WTC11 (cell line): ENCODE data around the gene KCNC3. TPM values are rescaled to one million over a fixed set of nuclear protein-coding genes. Genes with fewer than 3 reads are reported as not detected.

Source experiments
- ATAC-seq: fragments of 200-7000 bp; cut with Tn5 transposase; 2 replicates; pipeline ENCODE4 v1.10.0; 2021; ENCODE audit warnings: mild to moderate bottlenecking, moderate library complexity
- CTCF ChIA-PET: fragments of 300-600 bp; sonication (Branson Sonifier 250); formaldehyde crosslinking; loops from one replicate; lab custom pipeline; 2021; ENCODE audit warnings: antibody characterized with exemption; lab: Charles Lee
- POLR2A ChIA-PET: fragments of 350-600 bp; sonication (Branson Sonifier 250); formaldehyde crosslinking; loops from one replicate; lab custom pipeline; 2021; ENCODE audit warnings: antibody characterized with exemption; lab: Charles Lee
- DNase-seq: peaks from one replicate; pipeline ENCODE4 v3.0.0; 2021; ENCODE audit warnings: low spot score
- H3K27ac Mint-ChIP-seq: 2 replicates; pipeline ENCODE4 v1.8.0; 2021; ENCODE audit warnings: mixed read lengths
- H3K27me3 Mint-ChIP-seq: 2 replicates; pipeline ENCODE4 v1.8.0; 2021; ENCODE audit warnings: low read depth, mild to moderate bottlenecking, moderate library complexity, mixed read lengths
- H3K36me3 Mint-ChIP-seq: 2 replicates; pipeline ENCODE4 v1.8.0; 2021; ENCODE audit warnings: mixed read lengths
- H3K4me1 Mint-ChIP-seq: 2 replicates; pipeline ENCODE4 v1.8.0; 2022; ENCODE audit warnings: mixed read lengths
- H3K4me3 Mint-ChIP-seq: 2 replicates; pipeline ENCODE4 v1.8.0; 2021; ENCODE audit warnings: mild to moderate bottlenecking, moderate library complexity, mixed read lengths
- H3K9me3 Mint-ChIP-seq: 2 replicates; pipeline ENCODE4 v1.8.0; 2021; ENCODE audit warnings: mixed read lengths
- AFF4 ChIP-seq: sonication (generic); formaldehyde crosslinking; IDR thresholded peaks from 2 replicates; pipeline ENCODE4 v1.8.1; 2023; ENCODE audit warnings: mild to moderate bottlenecking, missing genetic modification reagents, borderline replicate concordance
- CREM ChIP-seq: sonication (generic); formaldehyde crosslinking; IDR thresholded peaks from 2 replicates; pipeline ENCODE4 v1.8.1; 2022; ENCODE audit warnings: mild to moderate bottlenecking, missing genetic modification reagents, moderate library complexity
- E2F5 ChIP-seq: sonication (generic); formaldehyde crosslinking; IDR thresholded peaks from 2 replicates; pipeline ENCODE4 v1.8.1; 2022; ENCODE audit warnings: mild to moderate bottlenecking, moderate library complexity, missing genetic modification reagents
- EMX1 ChIP-seq: fragments of 250-450 bp; sonication (Bioruptor Pico); IDR thresholded peaks from 2 replicates; pipeline ENCODE4 v1.8.0; 2021; ENCODE audit warnings: mild to moderate bottlenecking
- FOXK1 ChIP-seq: sonication (generic); formaldehyde crosslinking; IDR thresholded peaks from 2 replicates; pipeline ENCODE4 v1.8.0; 2022; ENCODE audit warnings: mild to moderate bottlenecking, moderate library complexity, missing genetic modification reagents
- FOXP4 ChIP-seq: sonication (generic); formaldehyde crosslinking; IDR thresholded peaks from 2 replicates; pipeline ENCODE4 v1.8.0; 2022; ENCODE audit warnings: mild to moderate bottlenecking, missing genetic modification reagents
- MAX ChIP-seq: sonication (generic); formaldehyde crosslinking; IDR thresholded peaks from 2 replicates; pipeline ENCODE4 v1.8.0; 2022; ENCODE audit warnings: mild to moderate bottlenecking, missing genetic modification reagents
- MYBL2 ChIP-seq: sonication (generic); formaldehyde crosslinking; IDR thresholded peaks from 2 replicates; pipeline ENCODE4 v1.8.1; 2023; ENCODE audit warnings: mild to moderate bottlenecking, moderate library complexity, missing genetic modification reagents
- NFATC4 ChIP-seq: fragments of 250-450 bp; sonication (Bioruptor Pico); IDR thresholded peaks from 2 replicates; pipeline ENCODE4 v1.9.0; 2021; ENCODE audit warnings: mild to moderate bottlenecking
- NR2C2 ChIP-seq: sonication (generic); formaldehyde crosslinking; IDR thresholded peaks from 2 replicates; pipeline ENCODE4 v1.8.0; 2022; ENCODE audit warnings: mild to moderate bottlenecking, missing genetic modification reagents
- RELA ChIP-seq: sonication (generic); formaldehyde crosslinking; IDR thresholded peaks from 2 replicates; pipeline ENCODE4 v1.8.1; 2022; ENCODE audit warnings: missing genetic modification reagents, mild to moderate bottlenecking, borderline replicate concordance
- RORB ChIP-seq: fragments of 250-450 bp; sonication (Bioruptor Pico); IDR thresholded peaks from 2 replicates; pipeline ENCODE4 v1.9.0; 2021; ENCODE audit warnings: mild to moderate bottlenecking
- SMAD4 ChIP-seq: sonication (generic); formaldehyde crosslinking; IDR thresholded peaks from 2 replicates; pipeline ENCODE4 v1.8.0; 2022; ENCODE audit warnings: mild to moderate bottlenecking, missing genetic modification reagents
- SP1 ChIP-seq: sonication (generic); formaldehyde crosslinking; conservative IDR thresholded peaks from 2 replicates; pipeline ENCODE4 v1.8.1; 2022; ENCODE audit warnings: missing genetic modification reagents
- total RNA-seq: library from RNA; stranded (reverse); gene quantifications from 3 replicates; pipeline ENCODE4 v1.2.3, GENCODE V29; 2021
- TF ChIP-seq, protein P1 (sequence below): sonication (generic); formaldehyde crosslinking; IDR thresholded peaks from 2 replicates; pipeline ENCODE4 v1.8.1; 2022; ENCODE audit warnings: mild to moderate bottlenecking, missing genetic modification reagents, moderate library complexity, borderline replicate concordance
- TF ChIP-seq, protein P2 (sequence below): fragments of 250-450 bp; sonication (Bioruptor Pico); IDR thresholded peaks from 2 replicates; pipeline ENCODE4 v1.9.0; 2021; ENCODE audit warnings: mild to moderate bottlenecking

Gene KCNC3
- total RNA-seq, 1 experiment from 2014 or later: 8.5 TPM

DNA sequence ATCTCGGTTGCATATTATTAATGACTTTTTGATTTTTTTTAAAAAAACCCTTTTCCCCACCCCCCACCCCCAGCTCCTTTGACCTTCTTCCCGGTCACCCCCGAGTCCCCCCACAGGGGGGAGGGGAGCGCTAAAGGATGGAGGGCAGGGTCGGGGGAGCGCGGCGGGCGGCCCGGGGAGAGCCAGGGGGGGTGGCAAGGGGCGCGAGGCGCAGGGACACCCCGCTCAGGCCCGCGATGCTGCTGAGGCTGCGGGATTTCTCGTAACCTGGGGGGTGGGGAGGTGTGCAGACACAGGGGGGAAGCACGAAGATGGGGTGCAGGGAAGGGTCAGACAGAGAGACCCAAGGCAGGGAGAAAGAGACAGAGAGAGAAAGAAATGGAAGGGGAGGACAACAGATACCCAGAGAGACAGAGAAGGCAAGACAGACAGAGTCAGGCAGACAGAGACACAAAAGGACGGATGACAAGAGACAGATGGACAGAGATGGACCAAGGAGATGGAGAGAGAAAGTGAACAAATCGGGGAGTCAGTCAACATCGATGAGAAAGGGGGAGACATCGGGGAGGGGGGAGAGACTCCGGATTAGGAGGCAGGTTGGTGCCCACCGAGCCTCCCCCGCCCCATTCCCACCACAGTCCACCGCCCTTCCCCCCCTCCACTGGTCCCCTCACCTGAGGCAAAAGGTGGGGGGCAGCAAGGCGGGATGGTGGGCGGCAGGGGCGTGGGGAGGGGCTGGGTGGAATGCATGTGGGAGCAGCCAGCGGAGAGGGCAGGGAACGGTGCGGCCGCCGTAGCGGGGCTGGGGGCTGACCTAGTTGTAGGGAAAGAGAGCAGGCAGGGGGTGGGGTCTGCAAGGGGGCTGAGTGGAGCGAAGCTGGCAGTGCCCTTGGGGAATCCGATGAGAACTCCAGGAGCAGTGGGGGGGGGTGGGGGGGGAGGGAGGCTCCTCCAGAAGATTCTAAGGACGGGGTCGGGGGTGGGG is 14.2 kb downstream of the KCNC3 start (continued):
- no peak for TF ChIP-seq AFF4
- no peak for TF ChIP-seq NFATC4
- no peak for TF ChIP-seq RORB (CRISPR knock-in tag)
- 0 out of 2 replicates have a peak, but pooled peaks have one; percentile 17 for TF ChIP-seq FOXK1 (CRISPR knock-in tag)
- TF ChIP-seq RELA (CRISPR knock-in tag): no peak
- TF ChIP-seq, protein P1, sequence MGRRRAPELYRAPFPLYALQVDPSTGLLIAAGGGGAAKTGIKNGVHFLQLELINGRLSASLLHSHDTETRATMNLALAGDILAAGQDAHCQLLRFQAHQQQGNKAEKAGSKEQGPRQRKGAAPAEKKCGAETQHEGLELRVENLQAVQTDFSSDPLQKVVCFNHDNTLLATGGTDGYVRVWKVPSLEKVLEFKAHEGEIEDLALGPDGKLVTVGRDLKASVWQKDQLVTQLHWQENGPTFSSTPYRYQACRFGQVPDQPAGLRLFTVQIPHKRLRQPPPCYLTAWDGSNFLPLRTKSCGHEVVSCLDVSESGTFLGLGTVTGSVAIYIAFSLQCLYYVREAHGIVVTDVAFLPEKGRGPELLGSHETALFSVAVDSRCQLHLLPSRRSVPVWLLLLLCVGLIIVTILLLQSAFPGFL (CRISPR knock-in tag): no peak
- 0 out of 2 replicates have a peak, but pooled peaks have one; percentile 19 for TF ChIP-seq SP1 (CRISPR knock-in tag)
- no peak for TF ChIP-seq SMAD4 (CRISPR knock-in tag)

- Mint-ChIP-seq H3K4me1 (peaks cover 30% of the 10 kb centered on the region), H3K4me3 (peak overlapping the region; percentile 82), H3K9me3 (no peaks in the 10 kb centered on the region), H3K36me3 (no peaks in the 10 kb centered on the region; the same call in 1 of the 2 replicates), H3K27me3 (peaks cover 21% of the 10 kb centered on the region), H3K27ac (peak overlapping the region; percentile 99)
- ChIA-PET POLR2A (interaction anchor here (0.8 to 1.5 kb wide), 5 partner anchors 12 to 48 kb away, joined by 3 to 13 read pairs (median 8); partner anchors contain the start of gene KCNC3), CTCF (interaction anchor here (0.5 to 3.5 kb wide), 26 partner anchors 8 to 770 kb away, joined by 3 to 34 read pairs (median 5); partner anchors contain the start of gene KCNC3)
- peak; percentile 25 for TF ChIP-seq SP1 (CRISPR knock-in tag)
- 0 out of 2 replicates have a peak, but pooled peaks have one; percentile 38 for TF ChIP-seq MYBL2 (CRISPR knock-in tag)
- TF ChIP-seq NR2C2 (CRISPR knock-in tag): no peak
- no peak for TF ChIP-seq EMX1 (CRISPR knock-in tag)
- DNase-seq (peak; percentile 77), ATAC-seq (peak; percentile 24)
These were observed 15.2 kb downstream of the KCNC3 start for GRCh38 chr19:50313812-50314536.

DNA sequence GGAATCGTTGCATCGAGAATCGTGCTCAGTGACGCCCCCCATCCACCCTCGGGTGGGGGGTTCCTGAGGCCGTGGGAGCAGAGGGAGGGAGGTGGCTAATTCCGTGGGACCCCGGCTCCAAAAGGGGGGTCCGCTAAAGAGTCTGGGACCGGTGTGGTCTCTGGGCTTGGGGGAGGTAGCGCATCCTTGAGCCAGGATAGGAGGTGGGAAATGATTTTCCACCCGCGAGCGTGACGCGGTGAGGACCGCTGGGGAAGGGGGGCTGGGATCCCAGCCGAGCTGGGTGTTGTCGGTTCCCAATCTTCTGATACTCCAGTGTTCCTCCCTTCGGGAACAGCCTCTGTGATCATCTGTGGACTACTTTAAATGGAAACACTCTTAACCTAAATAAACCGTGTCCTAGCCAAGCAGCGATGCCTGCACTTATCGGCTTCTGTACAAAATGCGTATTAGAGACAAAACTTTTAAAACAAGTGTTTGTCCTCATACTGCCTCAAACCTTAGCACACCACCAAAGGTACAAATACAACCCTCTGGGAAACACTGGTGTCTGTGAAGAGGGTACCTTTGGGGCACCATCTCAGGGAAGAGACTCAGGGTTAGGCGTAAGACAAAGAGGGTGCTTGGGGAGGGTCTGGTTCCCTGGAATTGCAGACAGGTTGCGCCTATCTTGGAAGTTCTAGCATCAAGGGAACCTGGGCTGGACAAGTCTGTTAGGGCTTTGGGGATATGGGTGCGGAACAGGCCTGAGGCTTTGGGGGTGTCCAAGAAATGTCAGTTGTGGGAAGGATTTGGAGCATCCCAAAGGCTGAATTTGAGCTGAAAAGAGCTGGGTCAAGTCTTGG is 16.0 kb downstream of the KCNC3 start:
- Mint-ChIP-seq H3K27me3 (peaks cover 29% of the 10 kb centered on the region), H3K4me3 (peak overlapping the region; percentile 82), H3K36me3 (peaks cover 5% of the 10 kb centered on the region), H3K27ac (peak overlapping the region; percentile 98), H3K9me3 (0 out of 2 replicates have a peak, but pooled peaks cover 2% of the 10 kb centered on the region), H3K4me1 (peaks cover 30% of the 10 kb centered on the region)
- CTCF ChIA-PET: interaction anchor here (0.5 to 3.5 kb wide), 28 partner anchors 7 to 770 kb away, joined by 3 to 34 read pairs (median 5); partner anchors contain the start of gene KCNC3
- DNase-seq (no peak), ATAC-seq (no peak)
- POLR2A ChIA-PET: interaction anchor here (0.8 to 1.5 kb wide), 8 partner anchors 13 to 47 kb away, joined by 3 to 13 read pairs (median 7); partner anchors contain the start of gene KCNC3
- TF ChIP-seq E2F5 (CRISPR knock-in tag) (0 out of 2 replicates have a peak, but pooled peaks have one; percentile 27), FOXP4 (CRISPR knock-in tag) (no peak), CREM (CRISPR knock-in tag) (0 out of 2 replicates have a peak, but pooled peaks have one; percentile 60), MAX (0 out of 2 replicates have a peak, but pooled peaks have one; percentile 8)
- TF ChIP-seq, protein P2, sequence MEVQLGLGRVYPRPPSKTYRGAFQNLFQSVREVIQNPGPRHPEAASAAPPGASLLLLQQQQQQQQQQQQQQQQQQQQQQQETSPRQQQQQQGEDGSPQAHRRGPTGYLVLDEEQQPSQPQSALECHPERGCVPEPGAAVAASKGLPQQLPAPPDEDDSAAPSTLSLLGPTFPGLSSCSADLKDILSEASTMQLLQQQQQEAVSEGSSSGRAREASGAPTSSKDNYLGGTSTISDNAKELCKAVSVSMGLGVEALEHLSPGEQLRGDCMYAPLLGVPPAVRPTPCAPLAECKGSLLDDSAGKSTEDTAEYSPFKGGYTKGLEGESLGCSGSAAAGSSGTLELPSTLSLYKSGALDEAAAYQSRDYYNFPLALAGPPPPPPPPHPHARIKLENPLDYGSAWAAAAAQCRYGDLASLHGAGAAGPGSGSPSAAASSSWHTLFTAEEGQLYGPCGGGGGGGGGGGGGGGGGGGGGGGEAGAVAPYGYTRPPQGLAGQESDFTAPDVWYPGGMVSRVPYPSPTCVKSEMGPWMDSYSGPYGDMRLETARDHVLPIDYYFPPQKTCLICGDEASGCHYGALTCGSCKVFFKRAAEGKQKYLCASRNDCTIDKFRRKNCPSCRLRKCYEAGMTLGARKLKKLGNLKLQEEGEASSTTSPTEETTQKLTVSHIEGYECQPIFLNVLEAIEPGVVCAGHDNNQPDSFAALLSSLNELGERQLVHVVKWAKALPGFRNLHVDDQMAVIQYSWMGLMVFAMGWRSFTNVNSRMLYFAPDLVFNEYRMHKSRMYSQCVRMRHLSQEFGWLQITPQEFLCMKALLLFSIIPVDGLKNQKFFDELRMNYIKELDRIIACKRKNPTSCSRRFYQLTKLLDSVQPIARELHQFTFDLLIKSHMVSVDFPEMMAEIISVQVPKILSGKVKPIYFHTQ: no peak
